GM13976 (cell line): ENCODE data around the gene DPP6.
"Not testable (repeated sequence)": the region's sequence is repeated elsewhere in the genome, so short reads cannot be mapped to it uniquely, and the experiment has no call there.

ENCODE experiments used
- DNase-seq: peaks from one replicate; pipeline ENCODE4 v3.0.0; 2012; ENCODE audit warnings: low spot score
- CTCF ChIP-seq: IDR thresholded peaks from 2 replicates; pipeline ENCODE4 v1.5.1; 2012; ENCODE audit warnings: borderline replicate concordance, mild to moderate bottlenecking; ENCODE audit not compliant: insufficient read depth; ENCODE audit errors: extremely low read depth, missing control alignments, control extremely low read depth
- in situ Hi-C: fragments of 300-500 bp; cut with MboI; formaldehyde crosslinking; loops from one replicate; pipeline ENCODE4 v1.12.0; 2022; ENCODE audit warnings: low sequenced_read_pairs, mixed read lengths, inconsistent platforms; ENCODE audit not compliant: unreplicated experiment

The DPP6 gene

DNA sequence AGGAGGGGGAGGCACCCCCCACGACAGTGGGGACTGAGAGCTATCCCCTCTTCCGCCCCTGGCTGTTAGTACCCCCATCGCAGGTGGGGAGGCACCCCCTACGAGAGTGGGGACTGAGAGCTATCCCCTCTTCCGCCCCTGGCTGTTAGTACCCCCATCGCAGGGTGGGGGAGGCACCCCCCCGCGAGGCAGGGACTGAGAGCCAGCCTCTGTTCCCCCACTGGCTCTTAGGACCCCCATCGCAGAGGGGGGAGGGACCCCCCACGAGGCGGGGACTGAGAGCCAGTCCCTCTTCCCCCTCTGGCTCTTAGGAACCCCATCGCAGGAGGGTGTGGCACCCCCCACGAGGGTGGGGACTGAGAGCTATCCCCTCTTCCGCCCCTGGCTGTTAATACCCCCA is 6.6 kb downstream of the DPP6 start:
- in situ Hi-C loops, DNase-seq: not testable (repeated sequence)

- DNase-seq, in situ Hi-C loops: not testable (repeated sequence)
These were observed 8.4 kb downstream of the DPP6 start for GRCh38 chr7:154060551-154060950.

- TF ChIP-seq CTCF = peak; percentile 9
- DNase-seq, in situ Hi-C loops: not testable (repeated sequence)
These were observed 19.6 kb downstream of the DPP6 start for GRCh38 chr7:154071833-154072232.

- DNase-seq, in situ Hi-C loops: not testable (repeated sequence)
These were observed 20.4 kb downstream of the DPP6 start for GRCh38 chr7:154072395-154073181.

DNA sequence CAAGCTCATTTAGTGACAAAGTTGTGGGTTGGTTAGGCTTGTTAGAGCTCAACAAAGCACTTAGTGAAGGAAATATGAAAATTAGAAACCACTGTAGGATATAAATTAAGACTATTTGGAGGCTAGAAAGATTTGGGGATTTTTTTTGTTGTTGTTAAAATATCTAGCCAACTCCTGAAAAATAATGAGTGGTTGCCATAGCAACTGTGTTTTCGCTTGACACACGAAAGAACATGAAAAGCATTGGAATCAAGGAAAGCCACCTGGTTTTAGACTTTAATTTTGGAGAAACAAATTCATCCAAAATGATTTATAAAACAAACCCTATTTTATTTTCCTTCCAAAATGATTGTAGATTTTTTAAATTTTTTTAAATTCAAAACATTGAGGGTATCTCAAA is 26.3 kb downstream of the DPP6 start:
- DNase-seq, in situ Hi-C loops: not testable (repeated sequence)

DNA sequence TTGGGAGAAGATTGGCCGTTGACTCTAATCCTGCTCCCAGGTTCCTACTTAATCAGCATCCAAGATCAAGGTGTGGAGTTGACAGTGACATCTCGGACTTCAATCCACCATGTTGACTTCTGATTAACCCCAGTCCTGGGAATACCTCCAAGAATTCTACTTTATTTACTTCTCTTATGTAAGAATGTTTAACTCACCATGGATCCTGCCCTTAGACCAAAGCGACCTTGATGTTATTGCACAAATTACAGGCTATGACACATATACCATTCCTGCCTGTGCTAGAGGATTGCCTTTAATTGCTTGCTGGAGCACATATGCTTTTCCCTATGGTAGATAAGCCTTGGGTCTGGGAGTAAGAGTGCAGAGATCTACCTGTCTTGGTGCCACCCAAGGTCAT is 28.1 kb downstream of the DPP6 start:
- in situ Hi-C loops = not testable (repeated sequence)

DNA sequence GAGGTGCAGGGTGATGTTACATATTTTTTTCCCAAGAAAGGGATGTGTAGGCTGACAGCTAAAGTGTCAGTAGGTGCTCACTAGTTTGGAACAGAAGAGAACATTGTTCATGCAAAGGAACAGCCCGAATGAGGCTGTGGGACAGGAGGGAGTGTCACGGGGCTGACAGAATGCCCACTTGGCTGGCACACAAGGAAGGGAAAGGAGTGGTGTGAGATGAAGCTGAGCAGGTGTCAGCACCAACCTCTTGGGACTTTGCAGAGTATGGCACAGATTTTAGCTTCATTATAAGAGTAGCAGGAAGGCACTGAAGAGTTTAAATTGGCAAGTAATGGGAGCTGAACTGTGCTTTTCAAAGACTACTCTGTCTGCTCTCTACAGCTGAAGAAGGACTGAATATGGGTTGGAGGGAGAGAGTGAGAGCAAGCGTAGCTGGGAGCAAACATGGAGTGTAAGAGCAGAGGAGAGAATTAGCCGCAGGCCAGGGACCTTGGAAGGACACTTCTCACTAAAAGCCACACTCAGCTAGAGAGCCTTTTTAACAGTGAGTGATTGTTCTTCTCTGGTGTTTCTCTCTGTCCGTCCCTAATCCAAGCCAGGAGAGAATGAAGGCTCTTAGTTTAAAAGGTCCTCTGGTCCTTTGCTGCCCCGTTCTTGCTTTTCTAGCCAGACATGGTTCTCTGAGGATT is 35.0 kb downstream of the DPP6 start:
- in situ Hi-C loops, DNase-seq: not testable (repeated sequence)

More for the DNA sequence above, 28.1 kb downstream of the DPP6 start:
- not testable (repeated sequence) for DNase-seq

- in situ Hi-C loops, DNase-seq: not testable (repeated sequence)
These were observed 39.9 kb downstream of the DPP6 start for GRCh38 chr7:154092093-154092492.

- in situ Hi-C loops, DNase-seq: not testable (repeated sequence)
These were observed 43.0 kb downstream of the DPP6 start for GRCh38 chr7:154095201-154095600.

- DNase-seq, in situ Hi-C loops: not testable (repeated sequence)
These were observed 52.9 kb downstream of the DPP6 start for GRCh38 chr7:154105063-154105462.

DNA sequence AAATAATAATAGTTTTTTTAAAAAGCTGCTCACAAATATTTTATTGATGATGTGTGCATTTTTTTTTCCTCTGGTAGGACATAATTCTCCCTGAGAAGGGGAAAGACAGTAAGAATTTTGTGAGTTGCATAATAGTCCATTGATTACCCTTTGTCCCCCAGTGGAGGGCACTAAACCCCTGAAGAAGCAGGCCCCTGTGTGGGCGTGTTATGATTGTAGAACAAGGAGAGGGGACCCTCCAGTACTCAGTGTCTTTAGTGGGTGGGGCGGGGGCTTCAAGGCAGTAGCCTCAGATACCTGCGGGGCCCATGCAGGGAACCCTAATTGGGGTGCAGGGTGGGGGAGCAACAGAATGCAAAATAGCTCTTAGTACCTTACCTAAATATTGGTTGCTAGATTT is 57.4 kb downstream of the DPP6 start:
- in situ Hi-C loops, DNase-seq: not testable (repeated sequence)

DNA sequence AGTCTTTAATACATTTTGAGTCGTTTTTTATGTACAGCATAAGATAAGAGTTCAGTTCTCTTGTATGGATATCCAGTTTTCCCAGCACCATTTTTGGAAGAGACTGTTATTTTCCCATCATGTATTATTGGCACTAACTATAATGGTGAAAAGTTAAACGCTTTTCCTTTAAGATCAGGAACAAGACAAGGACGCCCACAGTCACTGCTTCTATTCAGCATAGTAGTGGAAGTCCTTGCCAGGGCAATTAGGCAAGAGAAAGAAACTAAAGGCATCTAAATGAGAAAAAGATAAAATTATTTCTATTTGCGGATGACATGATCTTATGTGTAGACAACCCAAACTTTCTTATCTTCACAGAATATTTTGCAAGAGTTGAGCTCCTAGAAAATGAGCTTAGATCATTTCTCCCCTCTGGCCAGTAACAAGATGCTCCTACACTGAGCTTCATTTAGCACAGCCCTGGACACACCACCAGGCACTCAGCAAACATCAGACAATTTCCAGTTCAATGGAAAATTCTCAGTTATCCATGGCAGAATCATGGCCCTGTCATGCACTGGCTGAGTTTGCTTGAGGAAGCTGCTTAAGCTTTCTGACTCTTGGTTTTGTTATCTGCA is 61.6 kb downstream of the DPP6 start:
- in situ Hi-C loops, DNase-seq: not testable (repeated sequence)

GRCh38 chr7:154117411-154118390 is 65.5 kb downstream of the DPP6 start:
- in situ Hi-C loops, DNase-seq: not testable (repeated sequence)

DNA sequence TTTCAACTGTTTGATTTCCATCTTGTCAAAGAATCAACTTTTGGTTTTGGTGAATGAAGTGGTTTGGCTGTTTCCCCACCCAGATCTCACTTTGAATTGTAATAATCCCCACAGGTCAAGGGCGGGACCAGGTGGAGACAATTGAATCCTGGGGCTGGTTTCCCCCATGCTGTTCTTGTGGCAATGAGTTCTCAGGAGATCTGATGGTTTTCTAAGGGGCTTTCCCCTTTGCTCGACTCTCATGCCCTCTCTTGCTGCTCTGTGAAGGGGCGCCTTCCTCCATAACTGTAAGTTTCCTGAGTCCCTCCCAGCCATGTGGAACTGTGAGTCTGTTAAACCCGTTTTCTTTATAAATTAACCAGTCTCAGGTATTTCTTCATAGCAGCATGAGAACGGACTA is 68.6 kb downstream of the DPP6 start:
- in situ Hi-C loops, DNase-seq: not testable (repeated sequence)

DNA sequence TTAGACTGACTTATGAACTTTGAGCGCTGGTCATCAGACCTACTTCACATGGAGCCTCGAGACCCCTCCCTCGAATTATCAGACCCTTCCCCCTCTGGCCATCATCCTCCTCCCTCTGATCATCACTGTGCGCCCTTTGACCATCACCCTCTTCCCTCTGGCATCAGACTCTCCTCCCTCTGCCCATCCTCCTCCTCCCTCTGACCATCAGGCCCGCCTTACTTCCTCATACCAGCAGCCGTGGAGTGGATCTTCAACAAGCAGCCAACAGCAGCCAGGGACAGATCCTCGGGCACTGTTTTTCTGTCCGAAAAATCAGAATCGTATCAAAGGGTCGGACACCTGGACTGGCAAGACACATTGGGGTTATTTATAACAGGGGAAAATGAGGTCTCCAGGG is 70.5 kb downstream of the DPP6 start:
- in situ Hi-C loops, DNase-seq: not testable (repeated sequence)

DNA sequence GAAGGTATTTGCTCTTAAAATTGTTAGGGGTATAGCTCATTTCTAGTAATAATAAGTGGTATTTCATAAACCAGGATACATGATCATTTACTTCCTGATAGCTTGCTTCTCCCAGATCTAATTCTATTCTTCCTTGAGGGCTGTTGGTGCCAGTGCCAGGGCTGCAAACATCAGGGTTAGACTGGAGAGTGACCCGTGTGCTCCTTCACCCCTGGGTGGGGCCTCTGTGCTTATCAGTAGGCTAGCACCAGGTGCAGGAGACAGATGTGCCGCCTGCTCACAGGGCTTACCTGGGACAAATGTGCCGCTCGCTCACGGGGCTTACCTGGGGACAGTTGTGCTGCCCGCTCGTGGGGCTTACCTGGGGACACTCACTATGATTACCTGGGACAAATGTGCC is 71.2 kb downstream of the DPP6 start:
- DNase-seq, in situ Hi-C loops: not testable (repeated sequence)

DNA sequence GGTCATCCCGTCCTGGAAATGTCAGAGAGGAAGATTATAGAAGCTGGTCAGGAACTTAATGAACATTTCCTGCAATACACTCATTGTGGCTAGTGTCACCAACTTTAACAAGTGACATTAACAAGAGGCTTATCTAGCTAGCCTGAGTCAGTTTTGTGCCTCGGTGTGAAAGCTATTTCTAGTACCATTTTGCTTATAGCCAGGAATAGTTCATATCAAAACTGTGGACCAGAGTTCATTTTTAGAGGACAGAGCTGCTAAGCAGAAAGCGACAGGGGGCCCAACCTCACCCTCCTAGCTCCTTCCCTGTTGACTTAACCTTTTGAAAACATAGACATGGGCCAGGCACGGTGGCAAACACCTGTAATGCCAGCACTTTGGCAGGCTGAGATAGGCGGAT is 76.9 kb downstream of the DPP6 start:
- in situ Hi-C loops, DNase-seq: not testable (repeated sequence)
